A549 (cell line): ENCODE data around the gene TMCO4. TPM values are rescaled to one million over a fixed set of nuclear protein-coding genes. Genes with fewer than 3 reads are reported as not detected.

Source experiments
- ATAC-seq, 2 experiments: fragments of 200-7000 bp in 1 of 2; fragments of >200 bp in 1 of 2; cut with Nextera tagmentation in 1 of 2; cut with Tn5 transposase in 1 of 2; 3 replicates each; pipeline versions ENCODE4 v1.8.0 to v1.9.1; 2018 to 2020; ENCODE audit warnings: mild to moderate bottlenecking in 1 of 2, moderate library complexity in 1 of 2
- CTCF ChIA-PET: fragments of 300-600 bp; sonication (Branson Sonifier 250); formaldehyde crosslinking; extraction: SDS; loops from one replicate; lab custom pipeline; 2021; ENCODE audit warnings: antibody characterized with exemption, inconsistent platforms; lab: Yijun Ruan, JAX
- POLR2A ChIA-PET: fragments of 350-600 bp; formaldehyde crosslinking; extraction: SDS; loops from one replicate; lab custom pipeline; 2021; ENCODE audit warnings: antibody characterized with exemption, inconsistent platforms; lab: Yijun Ruan, JAX
- DNase-seq, 2 experiments: peaks; one replicate each; pipeline versions ENCODE4 v3.0.0 to v3.0.0-alpha.2; 2011 to 2016; ENCODE audit warnings: low read depth in 1 of 2, low spot score in 1 of 2
- FAIRE-seq: peaks from 2 replicates; lab custom pipeline; 2011; peaks lifted over from hg19 to GRCh38; lab: Jason Lieb, UNC
- H3K27ac ChIP-seq, 2 experiments: fragments of >200 bp; sonication (Bioruptor Twin); formaldehyde crosslinking; 3 replicates each; pipeline ENCODE4 v1.5.1; 2016 to 2017
- H3K4me1 ChIP-seq: fragments of >200 bp; sonication (Bioruptor Twin); formaldehyde crosslinking; 3 replicates; pipeline ENCODE4 v1.6.1; 2016
- H3K4me2 ChIP-seq: fragments of >200 bp; sonication (Bioruptor Twin); formaldehyde crosslinking; 3 replicates; pipeline ENCODE4 v1.6.1; 2016
- H3K4me3 ChIP-seq: fragments of >200 bp; sonication (Bioruptor Twin); formaldehyde crosslinking; 3 replicates; pipeline ENCODE4 v1.5.1; 2016
- H3K9me3 ChIP-seq: fragments of >200 bp; sonication (Bioruptor Twin); formaldehyde crosslinking; 3 replicates; pipeline ENCODE4 v1.6.1; 2016
- BHLHE40 ChIP-seq: IDR thresholded peaks from 2 replicates; pipeline ENCODE4 v1.6.1; 2012; ENCODE audit warnings: low read depth, low read length, inconsistent platforms
- CBX2 ChIP-seq: fragments of 200-600 bp; sonication (generic); IDR thresholded peaks from 2 replicates; pipeline ENCODE4 v1.6.1; 2016; ENCODE audit warnings: low read depth, mild to moderate bottlenecking, borderline replicate concordance
- CEBPB ChIP-seq, 2 experiments: fragments of >200 bp in 1 of 2; sonication (Bioruptor Twin) in 1 of 2; formaldehyde crosslinking in 1 of 2; IDR thresholded peaks; 2 replicates each; pipeline ENCODE4 v1.6.1; 2012 to 2016
- CHD4 ChIP-seq: fragments of 200-600 bp; sonication (generic); IDR thresholded peaks from 2 replicates; pipeline ENCODE4 v1.6.1; 2016; ENCODE audit warnings: antibody characterized with exemption, mild to moderate bottlenecking, borderline replicate concordance
- EP300 ChIP-seq, 2 experiments: fragments of >200 bp; sonication (Bioruptor Twin); formaldehyde crosslinking; IDR thresholded peaks; 2 replicates in 1 of 2; 3 replicates in 1 of 2; pipeline ENCODE4 v1.6.1; 2016 to 2017
- FOSB ChIP-seq: fragments of 250-450 bp; sonication (Bioruptor Pico); IDR thresholded peaks from 2 replicates; pipeline ENCODE4 v1.5.0; 2020; ENCODE audit warnings: mild to moderate bottlenecking, moderate library complexity
- FOSL2 ChIP-seq, 2 experiments: fragments of 450-650 bp in 1 of 2; fragments of >200 bp in 1 of 2; sonication (Bioruptor Twin) in 1 of 2; formaldehyde crosslinking; IDR thresholded peaks; 2 replicates each; pipeline versions ENCODE4 v1.5.0 to v1.6.1; 2016 to 2020; ENCODE audit warnings: mild to moderate bottlenecking in 1 of 2, moderate library complexity in 1 of 2
- FOXS1 ChIP-seq: fragments of 250-450 bp; sonication (Bioruptor Pico); IDR thresholded peaks from 2 replicates; pipeline ENCODE4 v1.5.0; 2020; ENCODE audit warnings: mild to moderate bottlenecking, moderate library complexity
- HOXA7 ChIP-seq: fragments of 250-450 bp; sonication (Bioruptor Pico); IDR thresholded peaks from 2 replicates; pipeline ENCODE4 v1.5.0; 2020; ENCODE audit warnings: mild to moderate bottlenecking, moderate library complexity
- KDM1A ChIP-seq: fragments of 200-600 bp; sonication (generic); IDR thresholded peaks from 2 replicates; pipeline ENCODE4 v1.6.1; 2016; ENCODE audit warnings: low read depth, mild to moderate bottlenecking
- KDM5A ChIP-seq: fragments of 200-600 bp; sonication (generic); IDR thresholded peaks from 2 replicates; pipeline ENCODE4 v1.6.1; 2016; ENCODE audit warnings: antibody characterized with exemption, mild to moderate bottlenecking
- NR3C1 ChIP-seq: fragments of >200 bp; sonication (Bioruptor Twin); formaldehyde crosslinking; IDR thresholded peaks from 3 replicates; pipeline ENCODE4 v1.6.1; 2017
- POLR2A ChIP-seq: IDR thresholded peaks from 2 replicates; pipeline ENCODE4 v1.6.1; 2012; ENCODE audit warnings: mild to moderate bottlenecking, low read length
- POLR2AphosphoS2 ChIP-seq: conservative IDR thresholded peaks from 2 replicates; pipeline ENCODE4 v1.6.1; 2012; ENCODE audit warnings: low read length, improper control_type of control experiment, inconsistent platforms
- RARB ChIP-seq: fragments of 250-450 bp; sonication (Bioruptor Pico); IDR thresholded peaks from 2 replicates; pipeline ENCODE4 v1.8.0; 2021; ENCODE audit warnings: mild to moderate bottlenecking, moderate library complexity
- SMC3 ChIP-seq: fragments of >200 bp; sonication (Bioruptor Twin); formaldehyde crosslinking; IDR thresholded peaks from 3 replicates; pipeline ENCODE4 v1.6.1; 2018; ENCODE audit warnings: inconsistent platforms
- ZFP36 ChIP-seq: fragments of 450-650 bp; IDR thresholded peaks from 2 replicates; pipeline ENCODE4 v1.6.1; 2014; ENCODE audit warnings: borderline replicate concordance; ENCODE audit not compliant: partially characterized antibody
- ZNF302 ChIP-seq: fragments of 250-450 bp; sonication (Bioruptor Pico); IDR thresholded peaks from 2 replicates; pipeline ENCODE4 v1.9.0; 2021; ENCODE audit warnings: inconsistent platforms, mild to moderate bottlenecking, moderate library complexity
- ZSCAN20 ChIP-seq: fragments of 250-450 bp; sonication (Bioruptor Pico); IDR thresholded peaks from 2 replicates; pipeline ENCODE4 v1.8.0; 2022; ENCODE audit warnings: mild to moderate bottlenecking, moderate library complexity
- WGBS: methylation state at CpG from one replicate; pipeline ENCODE4 v1.1.6; 2017; ENCODE audit errors: missing lambda C conversion rate; 5-methylcytosine and 5-hydroxymethylcytosine counted together
- polyA plus RNA-seq, 4 experiments: library from polyadenylated mRNA; depleted of rRNA in 3 of 4; stranded (reverse); fragments of >200 nt; fragmentation: RNase III in 1 of 4; extraction: RNeasy Plus Mini Kit Qiagen cat#74134 plus additional on column Dnase treatment in 1 of 4; gene quantifications; 2 replicates in 3 of 4; 3 replicates in 1 of 4; pipeline ENCODE4 v1.2.3, GENCODE V29; 2011 to 2017
- TF ChIP-seq, protein P1 (sequence below): IDR thresholded peaks from 2 replicates; pipeline ENCODE4 v1.6.1; 2012; ENCODE audit warnings: low read depth, borderline replicate concordance
- TF ChIP-seq, protein P2 (sequence below): fragments of >200 bp; sonication (Bioruptor Twin); formaldehyde crosslinking; IDR thresholded peaks from 2 replicates; pipeline ENCODE4 v1.6.1; 2016
- TF ChIP-seq, protein P3 (sequence below): IDR thresholded peaks from 2 replicates; pipeline ENCODE4 v1.6.1; 2012

Gene TMCO4
- polyA plus RNA-seq, 2 of the 4 experiments (the other 2 are of a cell fraction), result 4.0 to 4.6 TPM

DNA sequence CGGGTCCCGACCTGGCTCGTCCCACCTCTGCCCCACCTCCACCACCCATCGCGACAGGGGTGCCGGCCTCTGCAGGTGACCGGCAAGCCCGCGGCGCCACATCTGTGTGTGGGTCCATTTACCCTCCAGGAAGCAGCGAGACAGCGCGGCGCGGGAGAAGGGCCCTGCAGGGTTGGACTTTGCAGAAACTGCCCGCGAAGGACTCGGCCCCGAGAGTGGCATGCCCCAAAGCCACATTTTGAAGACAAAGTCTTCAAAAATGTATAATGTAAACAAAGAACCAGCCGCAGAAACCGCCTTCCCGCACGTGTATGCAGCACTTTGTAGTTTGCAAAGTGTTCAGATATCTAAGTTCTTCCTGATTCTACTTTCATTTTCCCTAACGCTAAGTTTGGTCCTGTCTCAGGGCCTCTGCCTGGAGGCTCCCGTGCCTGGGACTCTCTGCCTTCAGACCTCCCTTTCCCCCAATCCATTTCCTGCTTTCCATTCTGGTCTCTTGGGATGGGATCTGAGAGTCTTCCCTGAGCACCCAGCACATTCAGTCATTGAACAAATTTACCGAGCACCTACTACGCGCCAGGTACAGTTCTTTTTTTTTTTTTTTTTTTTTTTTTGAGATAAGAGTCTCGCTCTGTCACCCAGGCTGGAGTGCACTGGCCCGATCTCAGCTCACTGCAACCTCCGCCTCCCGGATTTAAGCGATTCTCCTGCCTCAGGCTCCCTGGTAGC is 524 bp upstream of the TMCO4 start (continued):
- TF ChIP-seq, protein P1, sequence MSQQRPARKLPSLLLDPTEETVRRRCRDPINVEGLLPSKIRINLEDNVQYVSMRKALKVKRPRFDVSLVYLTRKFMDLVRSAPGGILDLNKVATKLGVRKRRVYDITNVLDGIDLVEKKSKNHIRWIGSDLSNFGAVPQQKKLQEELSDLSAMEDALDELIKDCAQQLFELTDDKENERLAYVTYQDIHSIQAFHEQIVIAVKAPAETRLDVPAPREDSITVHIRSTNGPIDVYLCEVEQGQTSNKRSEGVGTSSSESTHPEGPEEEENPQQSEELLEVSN, result peak; percentile 65; the same call in 1 of the 2 replicates
- TF ChIP-seq ZFP36 (no peak), BHLHE40 (no peak), CHD4 (no peak)

DNA sequence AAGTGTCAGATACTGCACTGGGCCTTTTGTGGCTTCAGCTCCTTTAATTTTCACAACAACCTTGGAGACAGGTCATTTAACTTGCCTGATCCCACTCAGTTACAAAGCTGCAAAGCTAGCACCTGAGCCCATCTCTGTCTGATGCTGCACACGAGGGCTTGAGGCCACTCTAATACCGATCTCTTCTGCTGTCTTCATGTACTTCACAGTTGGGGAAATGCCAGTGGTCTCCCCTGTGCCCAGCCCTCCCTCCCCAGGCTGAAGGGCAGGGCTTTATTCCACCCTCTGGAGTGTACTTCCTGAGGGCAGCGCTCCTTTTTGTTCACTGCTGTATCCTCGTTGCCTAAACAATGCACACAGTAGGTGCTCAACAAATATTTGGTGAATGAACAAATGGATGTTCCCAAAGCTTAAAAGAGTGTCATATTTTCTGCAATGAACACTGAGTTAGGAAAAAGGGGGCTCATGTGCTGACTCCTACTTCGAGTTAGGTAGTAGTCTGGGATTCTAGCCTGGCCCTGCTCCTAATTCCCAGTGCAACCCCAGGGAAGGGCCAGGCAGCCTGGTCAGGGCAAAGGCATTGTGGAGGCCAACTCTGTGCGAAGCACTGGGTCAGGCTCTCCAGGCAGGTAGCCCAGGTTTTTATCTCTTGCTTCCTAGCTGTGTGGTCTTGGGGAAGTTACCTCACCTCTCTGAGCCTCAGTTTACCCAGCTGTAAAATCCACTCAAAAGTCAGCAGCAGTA is 1.1 kb downstream of the TMCO4 start:
- H3K9me3 ChIP-seq, result no peaks in the 10 kb centered on the region
- H3K27ac ChIP-seq, result peak overlapping the region; percentile 88 to 99
- CTCF ChIA-PET, result interaction anchor here (1.3 to 1.5 kb wide), 2 partner anchors 11 to 37 kb away, joined by 3 read pairs; no protein-coding TSS in a partner anchor
- WGBS, result 84% methylated on average over 5 of the region's 6 CpGs
- no peak for TF ChIP-seq EP300 (IDR thresholded peaks at IDR 0.05)
- TF ChIP-seq CEBPB (IDR thresholded peaks at IDR 0.05), result no peak
- no peak for TF ChIP-seq FOSB (CRISPR knock-in tag)
- no peak for TF ChIP-seq ZSCAN20 (CRISPR knock-in tag)
- TF ChIP-seq, protein P1, result no peak
- no peak for TF ChIP-seq CBX2
- no peak for TF ChIP-seq FOXS1 (CRISPR knock-in tag)
- no peak for TF ChIP-seq POLR2AphosphoS2
- no peak for TF ChIP-seq KDM5A
- TF ChIP-seq, protein P2, sequence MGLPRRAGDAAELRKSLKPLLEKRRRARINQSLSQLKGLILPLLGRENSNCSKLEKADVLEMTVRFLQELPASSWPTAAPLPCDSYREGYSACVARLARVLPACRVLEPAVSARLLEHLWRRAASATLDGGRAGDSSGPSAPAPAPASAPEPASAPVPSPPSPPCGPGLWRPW, result no peak
- no peak for TF ChIP-seq HOXA7 (CRISPR knock-in tag)
- TF ChIP-seq POLR2A, result no peak
- TF ChIP-seq KDM1A, result no peak
- no peak for TF ChIP-seq ZNF302
- TF ChIP-seq FOSL2 (IDR thresholded peaks at IDR 0.05), result no peak
- no peak for TF ChIP-seq FOSL2 (CRISPR knock-in tag; IDR thresholded peaks at IDR 0.05)
- TF ChIP-seq RARB, result no peak
- TF ChIP-seq, protein P3, sequence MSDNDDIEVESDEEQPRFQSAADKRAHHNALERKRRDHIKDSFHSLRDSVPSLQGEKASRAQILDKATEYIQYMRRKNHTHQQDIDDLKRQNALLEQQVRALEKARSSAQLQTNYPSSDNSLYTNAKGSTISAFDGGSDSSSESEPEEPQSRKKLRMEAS, result no peak
- no peak for TF ChIP-seq SMC3
- DNase-seq (no peak), ATAC-seq (peak in 1 of 2 experiments; percentile 19; a peak in 1 of 6 replicates), FAIRE-seq (no peak)
- H3K4me1 ChIP-seq, result peaks cover 13% of the 10 kb centered on the region; the same call in 1 of the 3 replicates
- POLR2A ChIA-PET, result no interaction called here
- H3K4me2 ChIP-seq, result peak overlapping the region; percentile 72
- peak overlapping the region; percentile 65 for H3K4me3 ChIP-seq

DNA sequence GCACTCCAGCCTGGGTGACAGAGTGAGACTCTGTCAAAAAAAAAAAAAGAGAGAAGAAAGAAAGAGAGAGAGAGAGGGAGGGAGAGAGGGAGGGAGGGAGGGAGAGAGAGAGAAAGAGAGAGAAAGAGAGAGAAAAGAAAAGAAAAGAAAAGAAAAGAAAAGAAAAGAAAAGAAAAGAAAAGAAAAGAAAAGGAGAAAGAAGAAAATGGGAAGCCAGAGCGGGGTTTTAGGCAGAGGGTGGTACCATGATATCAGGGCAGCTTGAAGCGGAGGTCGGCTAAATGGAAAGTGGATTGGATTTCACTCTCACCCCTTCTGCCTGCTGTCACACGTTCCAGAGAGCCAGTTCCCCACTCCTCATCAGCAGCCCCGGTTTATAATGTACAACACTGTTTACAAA is 1.9 kb downstream of the TMCO4 start:
- H3K9me3 ChIP-seq, result no peaks in the 10 kb centered on the region
- FAIRE-seq (no peak), ATAC-seq (no peak), DNase-seq (no peak)
- H3K4me1 ChIP-seq, result peaks cover 13% of the 10 kb centered on the region; the same call in 1 of the 3 replicates
- no peak overlapping the region for H3K27ac ChIP-seq
- no peak overlapping the region for H3K4me2 ChIP-seq
- no peak overlapping the region for H3K4me3 ChIP-seq
- 96% methylated on average over 5 of the region's 5 CpGs for WGBS
- ChIA-PET POLR2A (no interaction called here), CTCF (interaction anchor here (1.5 kb wide), 1 partner anchor 10 kb away, joined by 3 read pairs; no protein-coding TSS in a partner anchor)
- TF ChIP-seq NR3C1, result no peak
